ENCODE measurements around the gene COMMD1.
"Not testable (repeated sequence)": the region's sequence is repeated elsewhere in the genome, so short reads cannot be mapped to it uniquely, and the experiment has no call there.

COMMD1 gene

GRCh38 chr2:62114564-62114963, 209.1 kb downstream of the COMMD1 start:
- Mint-ChIP-seq H3K36me3 (peaks cover 1% of the 10 kb centered on the region), H3K27me3 (no peaks in the 10 kb centered on the region), H3K4me1 (peaks cover 14% of the 10 kb centered on the region), H3K4me3 (no peak overlapping the region), H3K9me3 (no peaks in the 10 kb centered on the region), H3K27ac (no peak overlapping the region)
- no peak for DNase-seq (ENCODE audit: low spot score in 2 of 2)
- no peak for ATAC-seq (ENCODE audit: low read depth)

GRCh38 chr2:62116983-62117382, 211.5 kb downstream of the COMMD1 start:
- DNase-seq (ENCODE audit: low spot score in 2 of 2) (no peak), ATAC-seq (ENCODE audit: low read depth) (peak; percentile 34)
- Mint-ChIP-seq H3K27me3 (no peaks in the 10 kb centered on the region), H3K27ac (no peak overlapping the region), H3K9me3 (no peaks in the 10 kb centered on the region), H3K36me3 (peaks cover 1% of the 10 kb centered on the region), H3K4me1 (peaks cover 19% of the 10 kb centered on the region), H3K4me3 (no peak overlapping the region)

GRCh38 chr2:62118160-62118559, 212.7 kb downstream of the COMMD1 start:
- Mint-ChIP-seq H3K27ac (no peak overlapping the region), H3K27me3 (no peaks in the 10 kb centered on the region), H3K36me3 (peaks cover 1% of the 10 kb centered on the region), H3K9me3 (no peaks in the 10 kb centered on the region), H3K4me3 (no peak overlapping the region), H3K4me1 (peaks cover 19% of the 10 kb centered on the region)
- DNase-seq (ENCODE audit: low spot score in 2 of 2): no peak
- ATAC-seq (ENCODE audit: low read depth): no peak

GRCh38 chr2:62119311-62119974, 214.0 kb downstream of the COMMD1 start:
- Mint-ChIP-seq H3K36me3 (peaks cover 1% of the 10 kb centered on the region), H3K4me3 (no peak overlapping the region), H3K27me3 (no peaks in the 10 kb centered on the region), H3K27ac (no peak overlapping the region), H3K4me1 (peaks cover 19% of the 10 kb centered on the region), H3K9me3 (no peaks in the 10 kb centered on the region)
- ATAC-seq (ENCODE audit: low read depth) (peak; percentile 53), DNase-seq (ENCODE audit: low spot score in 2 of 2) (no peak)

- H3K4me3 Mint-ChIP-seq; H3K27ac Mint-ChIP-seq; DNase-seq (ENCODE audit: low spot score in 2 of 2); H3K36me3 Mint-ChIP-seq; ATAC-seq (ENCODE audit: low read depth); H3K27me3 Mint-ChIP-seq; H3K9me3 Mint-ChIP-seq: not testable (repeated sequence)
- peaks cover 26% of the 10 kb centered on the region for H3K4me1 Mint-ChIP-seq
Measured at GRCh38 chr2:62126239-62126638, 220.8 kb downstream of the COMMD1 start.

- DNase-seq (ENCODE audit: low spot score in 2 of 2) (no peak), ATAC-seq (ENCODE audit: low read depth) (no peak)
- H3K4me1 Mint-ChIP-seq: peaks cover 8% of the 10 kb centered on the region
- H3K36me3 Mint-ChIP-seq: peaks cover 4% of the 10 kb centered on the region
- H3K27ac Mint-ChIP-seq: no peak overlapping the region
- no peaks in the 10 kb centered on the region for H3K9me3 Mint-ChIP-seq
- H3K27me3 Mint-ChIP-seq: no peaks in the 10 kb centered on the region
- H3K4me3 Mint-ChIP-seq: no peak overlapping the region
Measured at GRCh38 chr2:62133320-62133823, 227.9 kb downstream of the COMMD1 start.

GRCh38 chr2:62136956-62137830, 231.7 kb downstream of the COMMD1 start:
- peaks cover 4% of the 10 kb centered on the region for H3K36me3 Mint-ChIP-seq
- H3K9me3 Mint-ChIP-seq: no peaks in the 10 kb centered on the region
- no peak overlapping the region for H3K27ac Mint-ChIP-seq
- peaks cover 17% of the 10 kb centered on the region for H3K4me1 Mint-ChIP-seq
- no peak overlapping the region for H3K4me3 Mint-ChIP-seq
- DNase-seq (ENCODE audit: low spot score in 2 of 2): no peak
- H3K27me3 Mint-ChIP-seq: no peaks in the 10 kb centered on the region
- ATAC-seq (ENCODE audit: low read depth): no peak

- DNase-seq (ENCODE audit: low spot score in 2 of 2) (no peak), ATAC-seq (ENCODE audit: low read depth) (peak; percentile 62)
- Mint-ChIP-seq H3K27ac (peak overlapping the region; percentile 82), H3K4me3 (no peak overlapping the region), H3K27me3 (no peaks in the 10 kb centered on the region), H3K4me1 (peaks cover 25% of the 10 kb centered on the region), H3K9me3 (no peaks in the 10 kb centered on the region), H3K36me3 (peaks cover 4% of the 10 kb centered on the region)
Measured at GRCh38 chr2:62140426-62141141, 235.1 kb downstream of the COMMD1 start.

GRCh38 chr2:62141142-62141740, 235.8 kb downstream of the COMMD1 start:
- Mint-ChIP-seq H3K27ac (peak overlapping the region; percentile 82), H3K9me3 (no peaks in the 10 kb centered on the region), H3K36me3 (peaks cover 3% of the 10 kb centered on the region), H3K4me3 (no peak overlapping the region), H3K4me1 (peaks cover 28% of the 10 kb centered on the region), H3K27me3 (no peaks in the 10 kb centered on the region)
- DNase-seq (ENCODE audit: low spot score in 2 of 2): no peak
- ATAC-seq (ENCODE audit: low read depth): peak; percentile 46

- Mint-ChIP-seq H3K4me1 (peaks cover 34% of the 10 kb centered on the region), H3K4me3 (no peak overlapping the region), H3K9me3 (no peaks in the 10 kb centered on the region), H3K27ac (peak overlapping the region; percentile 73), H3K27me3 (no peaks in the 10 kb centered on the region), H3K36me3 (peaks cover 3% of the 10 kb centered on the region)
- no peak for DNase-seq (ENCODE audit: low spot score in 2 of 2)
- peak; percentile 64 for ATAC-seq (ENCODE audit: low read depth)
Measured at GRCh38 chr2:62142054-62142453, 236.6 kb downstream of the COMMD1 start.

GRCh38 chr2:62143696-62144095, 238.2 kb downstream of the COMMD1 start:
- no peak overlapping the region for H3K27ac Mint-ChIP-seq
- ATAC-seq (ENCODE audit: low read depth): no peak
- H3K4me3 Mint-ChIP-seq: no peak overlapping the region
- H3K4me1 Mint-ChIP-seq: peaks cover 39% of the 10 kb centered on the region
- no peaks in the 10 kb centered on the region for H3K9me3 Mint-ChIP-seq
- no peak for DNase-seq (ENCODE audit: low spot score in 2 of 2)
- H3K27me3 Mint-ChIP-seq: no peaks in the 10 kb centered on the region
- no peaks in the 10 kb centered on the region for H3K36me3 Mint-ChIP-seq

GRCh38 chr2:62144689-62145477, 239.4 kb downstream of the COMMD1 start:
- no peaks in the 10 kb centered on the region for H3K36me3 Mint-ChIP-seq
- no peaks in the 10 kb centered on the region for H3K27me3 Mint-ChIP-seq
- H3K9me3 Mint-ChIP-seq: no peaks in the 10 kb centered on the region
- H3K4me3 Mint-ChIP-seq: peak overlapping the region; percentile 1
- H3K27ac Mint-ChIP-seq: peak overlapping the region; percentile 69
- DNase-seq (ENCODE audit: low spot score in 2 of 2): no peak
- ATAC-seq (ENCODE audit: low read depth): peak; percentile 11
- H3K4me1 Mint-ChIP-seq: peaks cover 39% of the 10 kb centered on the region

GRCh38 chr2:62145478-62146100, 240.1 kb downstream of the COMMD1 start:
- H3K36me3 Mint-ChIP-seq: no peaks in the 10 kb centered on the region
- H3K27me3 Mint-ChIP-seq: no peaks in the 10 kb centered on the region
- peak overlapping the region; percentile 22 for H3K4me3 Mint-ChIP-seq
- H3K27ac Mint-ChIP-seq: peak overlapping the region; percentile 69
- ATAC-seq (ENCODE audit: low read depth) (peak; percentile 51), DNase-seq (ENCODE audit: low spot score in 2 of 2) (no peak)
- H3K9me3 Mint-ChIP-seq: no peaks in the 10 kb centered on the region
- peaks cover 37% of the 10 kb centered on the region for H3K4me1 Mint-ChIP-seq

Measured in memory B cell (primary cell).